ENCODE results near the gene GRXCR2.

GRXCR2 gene

DNA sequence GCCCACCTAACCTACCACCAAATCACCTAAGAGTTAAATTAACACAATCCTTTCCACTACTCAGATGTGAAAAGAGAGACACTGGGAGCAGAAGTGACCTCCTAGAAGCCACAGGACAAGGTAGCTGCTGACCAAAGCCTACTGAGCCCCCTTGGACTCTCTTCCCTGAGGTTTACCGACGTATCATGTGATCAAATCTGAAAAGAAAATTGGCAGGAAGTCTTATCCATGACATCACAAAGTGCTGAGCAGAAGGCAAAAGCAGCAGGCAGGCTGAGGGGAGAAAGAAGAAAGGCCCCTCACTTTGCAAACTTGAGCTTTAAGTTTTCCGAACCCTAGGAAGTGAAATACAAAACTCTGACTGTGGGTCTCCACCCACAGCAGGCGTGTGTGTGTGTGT is 48.8 kb downstream of the GRXCR2 start:
- Histone ChIP-seq H2AK5ac (ENCODE audit: low read length) (no peak overlapping the region), H3K36me3 (ENCODE audit: control insufficient read depth in 1 of 2, insufficient read depth in 2 of 2, low read length in 2 of 2) (no peaks in the 10 kb centered on the region), H2BK120ac (ENCODE audit: insufficient read depth, low read length, poor library complexity) (no peak overlapping the region), H3K4me2 (ENCODE audit: low read length) (no peak overlapping the region), H4K12ac (ENCODE audit: low read depth, low read length) (no peak overlapping the region), H3K4me1 (ENCODE audit: control insufficient read depth in 1 of 2, insufficient read depth in 2 of 2, low read length in 2 of 2) (no peaks in the 10 kb centered on the region), H3K23ac (ENCODE audit: low read length) (no peak overlapping the region), H3K27ac (ENCODE audit: low read depth, low read length) (no peak overlapping the region), H4K8ac (ENCODE audit: low read depth, low read length) (no peak overlapping the region), H3K79me1 (ENCODE audit: low read length) (no peaks in the 10 kb centered on the region), H2BK5ac (ENCODE audit: low read depth, low read length, poor library complexity) (no peak overlapping the region), H3K18ac (ENCODE audit: low read length) (no peak overlapping the region), H3K4ac (ENCODE audit: low read depth, low read length) (no peak overlapping the region), H3K4me3 (ENCODE audit: low read depth, low read length) (no peak overlapping the region), H3K27me3 (ENCODE audit: insufficient read depth, low read length) (no peaks in the 10 kb centered on the region), H3K9me3 (ENCODE audit: insufficient read depth, low read depth, low read length) (no peaks in the 10 kb centered on the region), H3K9ac (ENCODE audit: low read length) (no peak overlapping the region), H2AFZ (ENCODE audit: insufficient read depth, low read length, poor library complexity) (peak overlapping the region; percentile 62), H2BK12ac (ENCODE audit: low read length) (no peak overlapping the region), H4K91ac (ENCODE audit: low read depth, low read length) (no peak overlapping the region), H3K79me2 (ENCODE audit: control insufficient read depth, insufficient read depth, low read length, poor library complexity) (no peaks in the 10 kb centered on the region), H3K14ac (ENCODE audit: low read length) (no peak overlapping the region)
- DNase-seq = no peak
- WGBS (ENCODE audit: extremely low coverage, insufficient coverage, insufficient read length) = no CpG with 5 or more reads among the region's 4 CpGs

DNA sequence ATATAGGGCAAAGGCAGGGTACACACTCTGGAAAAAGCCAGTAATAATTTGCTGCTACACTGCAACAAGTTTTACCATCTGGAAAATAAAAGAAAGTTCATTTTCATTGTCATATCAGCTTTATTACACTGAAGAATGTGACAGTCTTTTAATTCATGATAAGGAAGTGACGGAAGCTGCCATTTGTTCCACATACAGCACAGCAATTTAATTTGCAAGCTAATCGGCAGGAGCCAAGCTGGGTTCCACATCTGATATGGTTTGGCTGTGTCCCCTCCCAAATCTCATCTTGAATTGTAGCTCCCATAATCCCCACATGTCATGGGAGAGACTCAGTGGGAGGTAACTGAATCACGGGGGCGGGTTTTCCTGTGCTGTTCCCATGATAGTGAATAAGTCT is 54.2 kb downstream of the GRXCR2 start:
- Histone ChIP-seq H3K4me3 (ENCODE audit: low read depth, low read length) (no peak overlapping the region), H3K23ac (ENCODE audit: low read length) (no peak overlapping the region), H3K9ac (ENCODE audit: low read length) (no peak overlapping the region), H3K4me1 (ENCODE audit: control insufficient read depth in 1 of 2, insufficient read depth in 2 of 2, low read length in 2 of 2) (no peaks in the 10 kb centered on the region), H3K27me3 (ENCODE audit: insufficient read depth, low read length) (no peaks in the 10 kb centered on the region), H3K14ac (ENCODE audit: low read length) (no peak overlapping the region), H3K4ac (ENCODE audit: low read depth, low read length) (no peak overlapping the region), H4K12ac (ENCODE audit: low read depth, low read length) (no peak overlapping the region), H3K9me3 (ENCODE audit: insufficient read depth, low read depth, low read length) (no peaks in the 10 kb centered on the region), H2BK5ac (ENCODE audit: low read depth, low read length, poor library complexity) (no peak overlapping the region), H2BK12ac (ENCODE audit: low read length) (no peak overlapping the region), H3K36me3 (ENCODE audit: control insufficient read depth in 1 of 2, insufficient read depth in 2 of 2, low read length in 2 of 2) (no peaks in the 10 kb centered on the region), H3K27ac (ENCODE audit: low read depth, low read length) (no peak overlapping the region), H3K79me1 (ENCODE audit: low read length) (no peaks in the 10 kb centered on the region), H3K18ac (ENCODE audit: low read length) (no peak overlapping the region), H2AK5ac (ENCODE audit: low read length) (no peak overlapping the region), H3K4me2 (ENCODE audit: low read length) (no peak overlapping the region), H4K8ac (ENCODE audit: low read depth, low read length) (no peak overlapping the region), H4K91ac (ENCODE audit: low read depth, low read length) (no peak overlapping the region), H2AFZ (ENCODE audit: insufficient read depth, low read length, poor library complexity) (no peak overlapping the region), H2BK120ac (ENCODE audit: insufficient read depth, low read length, poor library complexity) (no peak overlapping the region), H3K79me2 (ENCODE audit: control insufficient read depth, insufficient read depth, low read length, poor library complexity) (no peaks in the 10 kb centered on the region)
- whole genome bisulfite sequencing (ENCODE audit: extremely low coverage, insufficient coverage, insufficient read length) = no CpG with 5 or more reads among the region's 4 CpGs
- no peak for DNase-seq

DNA sequence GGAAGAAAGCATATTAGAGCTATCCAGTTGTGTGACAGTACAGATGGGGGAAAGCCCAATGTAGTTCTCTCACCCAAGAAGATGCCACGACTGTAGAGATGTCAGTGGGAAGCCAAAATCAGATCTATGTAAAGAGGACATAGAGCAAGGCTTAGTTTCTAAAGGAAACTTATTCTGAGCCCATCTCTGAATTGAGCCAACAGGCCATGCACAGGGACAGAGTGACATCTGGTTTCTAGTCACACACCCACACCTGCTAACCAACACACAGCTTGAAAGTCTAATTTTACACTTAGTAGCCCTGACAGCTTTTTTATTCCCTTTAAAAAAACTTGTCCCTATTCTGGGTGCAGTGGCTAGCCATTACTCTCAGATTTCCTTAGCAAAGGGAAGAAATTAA is 59.9 kb downstream of the GRXCR2 start:
- H3K4me1 ChIP-seq (ENCODE audit: control insufficient read depth in 1 of 2, insufficient read depth in 2 of 2, low read length in 2 of 2) = no peaks in the 10 kb centered on the region
- H3K23ac ChIP-seq (ENCODE audit: low read length) = no peak overlapping the region
- H4K91ac ChIP-seq (ENCODE audit: low read depth, low read length) = no peak overlapping the region
- no peaks in the 10 kb centered on the region for H3K9me3 ChIP-seq (ENCODE audit: insufficient read depth, low read depth, low read length)
- H2AK5ac ChIP-seq (ENCODE audit: low read length) = no peak overlapping the region
- H4K8ac ChIP-seq (ENCODE audit: low read depth, low read length) = no peak overlapping the region
- H2AFZ ChIP-seq (ENCODE audit: insufficient read depth, low read length, poor library complexity) = no peak overlapping the region
- DNase-seq = no peak
- no peak overlapping the region for H3K9ac ChIP-seq (ENCODE audit: low read length)
- no peak overlapping the region for H2BK5ac ChIP-seq (ENCODE audit: low read depth, low read length, poor library complexity)
- no peak overlapping the region for H2BK12ac ChIP-seq (ENCODE audit: low read length)
- no CpG with 5 or more reads among the region's 1 CpG for WGBS (ENCODE audit: extremely low coverage, insufficient coverage, insufficient read length)
- no peak overlapping the region for H2BK120ac ChIP-seq (ENCODE audit: insufficient read depth, low read length, poor library complexity)
- no peak overlapping the region for H3K27ac ChIP-seq (ENCODE audit: low read depth, low read length)
- no peaks in the 10 kb centered on the region for H3K36me3 ChIP-seq (ENCODE audit: control insufficient read depth in 1 of 2, insufficient read depth in 2 of 2, low read length in 2 of 2)
- no peak overlapping the region for H3K14ac ChIP-seq (ENCODE audit: low read length)
- no peak overlapping the region for H3K18ac ChIP-seq (ENCODE audit: low read length)
- no peaks in the 10 kb centered on the region for H3K79me2 ChIP-seq (ENCODE audit: control insufficient read depth, insufficient read depth, low read length, poor library complexity)
- H3K4me2 ChIP-seq (ENCODE audit: low read length) = no peak overlapping the region
- no peaks in the 10 kb centered on the region for H3K79me1 ChIP-seq (ENCODE audit: low read length)
- H3K4ac ChIP-seq (ENCODE audit: low read depth, low read length) = no peak overlapping the region
- H3K4me3 ChIP-seq (ENCODE audit: low read depth, low read length) = no peak overlapping the region
- H3K27me3 ChIP-seq (ENCODE audit: insufficient read depth, low read length) = no peaks in the 10 kb centered on the region
- no peak overlapping the region for H4K12ac ChIP-seq (ENCODE audit: low read depth, low read length)

DNA sequence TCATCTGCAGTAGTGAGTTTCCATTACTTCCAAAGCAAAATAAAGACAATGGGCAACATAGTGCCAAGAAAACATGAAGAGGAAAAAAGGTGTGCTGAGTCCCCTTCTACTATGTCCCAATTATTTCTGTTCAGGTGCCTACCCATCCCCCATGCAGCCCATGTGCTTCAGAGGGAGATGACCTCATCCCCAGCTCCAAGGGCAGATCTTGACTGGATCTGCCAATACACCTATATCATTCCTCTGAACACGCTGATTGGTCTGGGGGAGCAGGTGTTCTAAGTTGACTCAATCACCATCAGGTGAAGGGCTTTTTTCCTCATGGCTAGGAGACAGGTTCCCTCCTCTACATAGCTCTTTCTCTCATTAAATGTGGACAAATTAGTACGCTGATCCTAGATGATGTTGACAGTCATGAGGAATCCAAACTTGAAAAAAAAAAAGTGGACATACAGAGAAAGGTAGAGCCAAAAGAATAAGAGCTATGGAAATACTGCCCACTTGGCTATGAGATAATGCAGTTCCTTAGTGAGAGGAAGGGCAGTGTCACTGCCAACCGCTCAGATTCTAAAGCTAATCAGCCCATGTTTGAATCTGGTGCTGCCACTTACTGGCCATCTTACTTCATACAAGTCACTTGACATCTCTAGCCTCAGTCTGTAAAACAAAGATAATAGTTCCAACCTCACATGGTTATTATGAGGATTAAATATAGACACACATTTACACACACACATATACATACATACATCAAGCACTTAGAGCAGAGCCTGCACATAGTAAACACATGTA is 60.8 kb downstream of the GRXCR2 start:
- no CpG with 5 or more reads among the region's 3 CpGs for WGBS (ENCODE audit: extremely low coverage, insufficient coverage, insufficient read length)
- no peaks in the 10 kb centered on the region for H3K36me3 ChIP-seq (ENCODE audit: control insufficient read depth in 1 of 2, insufficient read depth in 2 of 2, low read length in 2 of 2)
- H3K27me3 ChIP-seq (ENCODE audit: insufficient read depth, low read length) = no peaks in the 10 kb centered on the region
- no peak overlapping the region for H2BK5ac ChIP-seq (ENCODE audit: low read depth, low read length, poor library complexity)
- H4K12ac ChIP-seq (ENCODE audit: low read depth, low read length) = no peak overlapping the region
- H4K91ac ChIP-seq (ENCODE audit: low read depth, low read length) = no peak overlapping the region
- H3K4me3 ChIP-seq (ENCODE audit: low read depth, low read length) = no peak overlapping the region
- no peak overlapping the region for H3K23ac ChIP-seq (ENCODE audit: low read length)
- H3K18ac ChIP-seq (ENCODE audit: low read length) = no peak overlapping the region
- H3K79me1 ChIP-seq (ENCODE audit: low read length) = no peaks in the 10 kb centered on the region
- no peak overlapping the region for H3K9ac ChIP-seq (ENCODE audit: low read length)
- H3K4ac ChIP-seq (ENCODE audit: low read depth, low read length) = no peak overlapping the region
- H3K27ac ChIP-seq (ENCODE audit: low read depth, low read length) = no peak overlapping the region
- no peak overlapping the region for H3K4me2 ChIP-seq (ENCODE audit: low read length)
- no peaks in the 10 kb centered on the region for H3K4me1 ChIP-seq (ENCODE audit: control insufficient read depth in 1 of 2, insufficient read depth in 2 of 2, low read length in 2 of 2)
- peak in 1 of 2 donors; percentile 21 for DNase-seq
- no peaks in the 10 kb centered on the region for H3K79me2 ChIP-seq (ENCODE audit: control insufficient read depth, insufficient read depth, low read length, poor library complexity)
- H2BK12ac ChIP-seq (ENCODE audit: low read length) = no peak overlapping the region
- H3K14ac ChIP-seq (ENCODE audit: low read length) = no peak overlapping the region
- no peaks in the 10 kb centered on the region for H3K9me3 ChIP-seq (ENCODE audit: insufficient read depth, low read depth, low read length)
- no peak overlapping the region for H2AFZ ChIP-seq (ENCODE audit: insufficient read depth, low read length, poor library complexity)
- no peak overlapping the region for H4K8ac ChIP-seq (ENCODE audit: low read depth, low read length)
- H2BK120ac ChIP-seq (ENCODE audit: insufficient read depth, low read length, poor library complexity) = no peak overlapping the region
- H2AK5ac ChIP-seq (ENCODE audit: low read length) = no peak overlapping the region

All from trophoblast cell (in vitro differentiated cells and primary cell).